Stimulated activated CD4-positive, alpha-beta T cell treated with anti-CD3 and anti-CD28 coated beads, TNF-alpha, amount 100 ng/mL, for 1 hour (primary cell): ENCODE results near the gene MEGF6.
"Not testable (repeated sequence)": the region's sequence is repeated elsewhere in the genome, so short reads cannot be mapped to it uniquely, and the experiment has no call there.

Experiments used
- DNase-seq, 3 donors: peaks; one replicate each; pipeline ENCODE4 v3.0.0-alpha.2; 2020; ENCODE audit warnings: low read depth in 3 of 3, low spot score in 1 of 3

Gene MEGF6

GRCh38 chr1:3629561-3630160 lies 18.4 kb upstream of the MEGF6 start:
- DNase-seq = no peak

GRCh38 chr1:3628445-3628844 lies 17.1 kb upstream of the MEGF6 start:
- no peak for DNase-seq

- DNase-seq = no peak
Measured at GRCh38 chr1:3627515-3628253, 16.4 kb upstream of the MEGF6 start.

GRCh38 chr1:3626025-3626424 lies 14.7 kb upstream of the MEGF6 start:
- no peak for DNase-seq

GRCh38 chr1:3625151-3625907 lies 14.0 kb upstream of the MEGF6 start:
- DNase-seq = no peak

GRCh38 chr1:3624200-3625136 lies 13.2 kb upstream of the MEGF6 start, which contains the start of gene TPRG1L:
TPRG1L (plus strand) TSS chr1:3625015; CDS start chr1:3625073, 58 bp downstream.
- peak; percentile 92 to 98 (median 96) for DNase-seq

GRCh38 chr1:3623441-3624199 lies 12.3 kb upstream of the MEGF6 start:
- DNase-seq = no peak

- DNase-seq = not testable (repeated sequence)
Measured at GRCh38 chr1:3622102-3622501, 10.8 kb upstream of the MEGF6 start.

GRCh38 chr1:3621151-3621671 lies 9.9 kb upstream of the MEGF6 start:
- not testable (repeated sequence) for DNase-seq

- DNase-seq = no peak
Measured at GRCh38 chr1:3620708-3621107, 9.4 kb upstream of the MEGF6 start.

GRCh38 chr1:3618881-3619671 lies 7.8 kb upstream of the MEGF6 start:
- DNase-seq = peak; percentile 45 to 55 (median 48)

GRCh38 chr1:3618531-3618880 lies 7.2 kb upstream of the MEGF6 start:
- DNase-seq = no peak

- no peak for DNase-seq
Measured at GRCh38 chr1:3617806-3618345, 6.6 kb upstream of the MEGF6 start.

GRCh38 chr1:3616861-3617260 lies 5.6 kb upstream of the MEGF6 start:
- no peak for DNase-seq

GRCh38 chr1:3614755-3615742 lies 3.7 kb upstream of the MEGF6 start:
- no peak for DNase-seq

- DNase-seq = no peak
Measured at GRCh38 chr1:3612123-3612522, 815 bp upstream of the MEGF6 start.

GRCh38 chr1:3610527-3611169 lies 660 bp downstream of the MEGF6 start:
- DNase-seq = no peak
